ENCODE data around the gene IFNGR2.
A peak's percentile ranks its signal among the peaks of the same experiment; 100 is the strongest.
"Not testable (repeated sequence)": the region's sequence is repeated elsewhere in the genome, so short reads cannot be mapped to it uniquely, and the experiment has no call there.

IFNGR2 gene

GRCh38 chr21:33403128-33403785, at the start of gene IFNGR2:
IFNGR2 (plus strand) TSS chr21:33403413; CDS start chr21:33403544, 131 bp downstream.
- peak within 1 kb of the TSS; percentile 83 for H3K4me3 ChIP-seq (ENCODE audit: low read depth, low read length)

GRCh38 chr21:33355355-33355754, 47.9 kb upstream of the IFNGR2 start:
- no peak overlapping the region for H3K4me3 ChIP-seq (ENCODE audit: low read depth, low read length)

- H3K4me3 ChIP-seq (ENCODE audit: low read depth, low read length) = no peak overlapping the region
These were observed 47.2 kb upstream of the IFNGR2 start for GRCh38 chr21:33355996-33356395.

- H3K4me3 ChIP-seq (ENCODE audit: low read depth, low read length) = no peak overlapping the region
These were observed 46.0 kb upstream of the IFNGR2 start for GRCh38 chr21:33357177-33357576.

GRCh38 chr21:33359446-33359845, 43.8 kb upstream of the IFNGR2 start:
- no peak overlapping the region for H3K4me3 ChIP-seq (ENCODE audit: low read depth, low read length)

GRCh38 chr21:33360281-33360680, 42.9 kb upstream of the IFNGR2 start:
- H3K4me3 ChIP-seq (ENCODE audit: low read depth, low read length) = no peak overlapping the region

GRCh38 chr21:33360881-33361602, 42.2 kb upstream of the IFNGR2 start:
- no peak overlapping the region for H3K4me3 ChIP-seq (ENCODE audit: low read depth, low read length)

GRCh38 chr21:33362044-33362555, 41.1 kb upstream of the IFNGR2 start:
- H3K4me3 ChIP-seq (ENCODE audit: low read depth, low read length) = no peak overlapping the region

- H3K4me3 ChIP-seq (ENCODE audit: low read depth, low read length) = not testable (repeated sequence)
These were observed 39.2 kb upstream of the IFNGR2 start for GRCh38 chr21:33363911-33364609.

GRCh38 chr21:33364830-33365229, 38.4 kb upstream of the IFNGR2 start:
- no peak overlapping the region for H3K4me3 ChIP-seq (ENCODE audit: low read depth, low read length)

- H3K4me3 ChIP-seq (ENCODE audit: low read depth, low read length) = no peak overlapping the region
These were observed 35.8 kb upstream of the IFNGR2 start for GRCh38 chr21:33367309-33367973.

GRCh38 chr21:33368124-33368523, 35.1 kb upstream of the IFNGR2 start:
- H3K4me3 ChIP-seq (ENCODE audit: low read depth, low read length) = no peak overlapping the region

- no peak overlapping the region for H3K4me3 ChIP-seq (ENCODE audit: low read depth, low read length)
These were observed 34.6 kb upstream of the IFNGR2 start for GRCh38 chr21:33368576-33368975.

GRCh38 chr21:33369586-33369985, 33.6 kb upstream of the IFNGR2 start:
- H3K4me3 ChIP-seq (ENCODE audit: low read depth, low read length) = no peak overlapping the region

- no peak overlapping the region for H3K4me3 ChIP-seq (ENCODE audit: low read depth, low read length)
These were observed 32.9 kb upstream of the IFNGR2 start for GRCh38 chr21:33370305-33370704.

GRCh38 chr21:33371366-33371765, 31.8 kb upstream of the IFNGR2 start:
- no peak overlapping the region for H3K4me3 ChIP-seq (ENCODE audit: low read depth, low read length)

GRCh38 chr21:33372582-33372981, 30.6 kb upstream of the IFNGR2 start:
- no peak overlapping the region for H3K4me3 ChIP-seq (ENCODE audit: low read depth, low read length)

- H3K4me3 ChIP-seq (ENCODE audit: low read depth, low read length) = no peak overlapping the region
These were observed 29.8 kb upstream of the IFNGR2 start for GRCh38 chr21:33373451-33373850.

- H3K4me3 ChIP-seq (ENCODE audit: low read depth, low read length) = no peak overlapping the region
These were observed 29.1 kb upstream of the IFNGR2 start for GRCh38 chr21:33374080-33374449.

GRCh38 chr21:33374450-33375096, 28.6 kb upstream of the IFNGR2 start:
- H3K4me3 ChIP-seq (ENCODE audit: low read depth, low read length) = no peak overlapping the region
